K562 (cell line): ENCODE results near the gene CBFA2T2. TPM values are rescaled to one million over a fixed set of nuclear protein-coding genes. Genes with fewer than 3 reads are reported as not detected.

Source experiments
- HOXB6 ChIP-seq: fragments of 250-450 bp; sonication (Bioruptor Pico); IDR thresholded peaks from 2 replicates; pipeline ENCODE4 v1.5.1; 2022; ENCODE audit warnings: mild to moderate bottlenecking, borderline replicate concordance
- MYBL2 ChIP-seq, 2 experiments: fragments of 450-650 bp in 1 of 2; sonication (generic) in 1 of 2; formaldehyde crosslinking in 1 of 2; IDR thresholded peaks; 2 replicates each; pipeline versions ENCODE4 v1.6.1 to v1.8.1; 2017 to 2022; ENCODE audit warnings: borderline replicate concordance in 1 of 2, inconsistent platforms in 1 of 2, low read depth in 1 of 2, mild to moderate bottlenecking in 1 of 2, missing genetic modification reagents in 1 of 2, moderate library complexity in 1 of 2
- NR2C2 ChIP-seq, 2 experiments: fragments of 200-800 bp in 1 of 2; sonication (Bioruptor generic) in 1 of 2; sonication (generic) in 1 of 2; formaldehyde crosslinking in 1 of 2; IDR thresholded peaks; 2 replicates each; pipeline versions ENCODE4 v1.6.1 to v1.8.0; 2016 to 2022; ENCODE audit warnings: mild to moderate bottlenecking in 1 of 2, missing compliant biosample characterization in 1 of 2, missing genetic modification characterization in 1 of 2, missing genetic modification reagents in 1 of 2
- NR4A1 ChIP-seq, 2 experiments: fragments of 250-450 bp in 1 of 2; fragments of 450-650 bp in 1 of 2; sonication (Bioruptor Pico) in 1 of 2; IDR thresholded peaks; 2 replicates each; pipeline versions ENCODE4 v1.4.0 to v1.6.1; 2016 to 2020; ENCODE audit warnings: mild to moderate bottlenecking in 2 of 2, missing compliant biosample characterization in 1 of 2, missing genetic modification characterization in 1 of 2, moderate library complexity in 1 of 2
- PCBP2 ChIP-seq: fragments of 200-400 bp; formaldehyde crosslinking; IDR thresholded peaks from 2 replicates; pipeline ENCODE4 v1.6.1; 2018; ENCODE audit warnings: low read length, low read depth, mild to moderate bottlenecking, moderate library complexity; ENCODE audit not compliant: poor library complexity, severe bottlenecking
- TRIM24 ChIP-seq, 2 experiments: fragments of 450-650 bp; IDR thresholded peaks; 2 replicates each; pipeline ENCODE4 v1.6.1; 2016
- polyA plus RNA-seq, 8 experiments: library from polyadenylated mRNA; depleted of rRNA in 4 of 8; stranded (reverse) in 5 of 8; unstranded in 3 of 8; fragments of >200 nt; fragmentation: Nextera tagmentation in 2 of 8; fragmentation: Illumina TruSeq in 1 of 8; extraction: Ambion mirVana in 2 of 8; extraction: Trizol in 1 of 8; gene quantifications; 2 replicates each; pipeline versions ENCODE4 v1.2.1 to v1.2.3, GENCODE V29; 2011 to 2014; ENCODE audit warnings: inconsistent platforms in 1 of 8, missing spikeins in 1 of 8
- total RNA-seq, 7 experiments: library from RNA; depleted of rRNA in 6 of 7; stranded (reverse); fragments of >200 nt in 6 of 7; fragmentation: Illumina TruSeq in 2 of 7; extraction: Trizol in 2 of 7; gene quantifications; 2 replicates each; pipeline versions ENCODE4 v1.2.1 to v1.2.3, GENCODE V29; 2011 to 2021; ENCODE audit warnings: low replicate concordance in 1 of 7
- TF ChIP-seq, protein P1 (sequence below), 2 experiments: fragments of 450-650 bp; IDR thresholded peaks; 2 replicates each; pipeline ENCODE4 v1.6.1; 2018; ENCODE audit warnings: mild to moderate bottlenecking in 2 of 2, low read depth in 1 of 2; ENCODE audit not compliant: partially characterized antibody in 2 of 2

CBFA2T2 gene
- total and polyA plus RNA-seq, 9 of the 15 experiments (the other 6 are each of a cell fraction or from before 2014, with no cell fraction given) = 0.27 to 9.6 (median 5.8) TPM

- TF ChIP-seq PCBP2 (no peak), TRIM24 (IDR thresholded peaks at IDR 0.05) (no peak), MYBL2 (IDR thresholded peaks at IDR 0.05; ENCODE audit: low read depth) (no peak), MYBL2 (CRISPR knock-in tag; IDR thresholded peaks at IDR 0.05; ENCODE audit: borderline replicate concordance) (no peak), NR2C2 (CRISPR knock-in tag; IDR thresholded peaks at IDR 0.05) (no peak), NR2C2 (tag; IDR thresholded peaks at IDR 0.05) (no peak), HOXB6 (no peak), NR4A1 (CRISPR knock-in tag; IDR thresholded peaks at IDR 0.05) (no peak), NR4A1 (tag; IDR thresholded peaks at IDR 0.05) (no peak)
- TF ChIP-seq, protein P1, sequence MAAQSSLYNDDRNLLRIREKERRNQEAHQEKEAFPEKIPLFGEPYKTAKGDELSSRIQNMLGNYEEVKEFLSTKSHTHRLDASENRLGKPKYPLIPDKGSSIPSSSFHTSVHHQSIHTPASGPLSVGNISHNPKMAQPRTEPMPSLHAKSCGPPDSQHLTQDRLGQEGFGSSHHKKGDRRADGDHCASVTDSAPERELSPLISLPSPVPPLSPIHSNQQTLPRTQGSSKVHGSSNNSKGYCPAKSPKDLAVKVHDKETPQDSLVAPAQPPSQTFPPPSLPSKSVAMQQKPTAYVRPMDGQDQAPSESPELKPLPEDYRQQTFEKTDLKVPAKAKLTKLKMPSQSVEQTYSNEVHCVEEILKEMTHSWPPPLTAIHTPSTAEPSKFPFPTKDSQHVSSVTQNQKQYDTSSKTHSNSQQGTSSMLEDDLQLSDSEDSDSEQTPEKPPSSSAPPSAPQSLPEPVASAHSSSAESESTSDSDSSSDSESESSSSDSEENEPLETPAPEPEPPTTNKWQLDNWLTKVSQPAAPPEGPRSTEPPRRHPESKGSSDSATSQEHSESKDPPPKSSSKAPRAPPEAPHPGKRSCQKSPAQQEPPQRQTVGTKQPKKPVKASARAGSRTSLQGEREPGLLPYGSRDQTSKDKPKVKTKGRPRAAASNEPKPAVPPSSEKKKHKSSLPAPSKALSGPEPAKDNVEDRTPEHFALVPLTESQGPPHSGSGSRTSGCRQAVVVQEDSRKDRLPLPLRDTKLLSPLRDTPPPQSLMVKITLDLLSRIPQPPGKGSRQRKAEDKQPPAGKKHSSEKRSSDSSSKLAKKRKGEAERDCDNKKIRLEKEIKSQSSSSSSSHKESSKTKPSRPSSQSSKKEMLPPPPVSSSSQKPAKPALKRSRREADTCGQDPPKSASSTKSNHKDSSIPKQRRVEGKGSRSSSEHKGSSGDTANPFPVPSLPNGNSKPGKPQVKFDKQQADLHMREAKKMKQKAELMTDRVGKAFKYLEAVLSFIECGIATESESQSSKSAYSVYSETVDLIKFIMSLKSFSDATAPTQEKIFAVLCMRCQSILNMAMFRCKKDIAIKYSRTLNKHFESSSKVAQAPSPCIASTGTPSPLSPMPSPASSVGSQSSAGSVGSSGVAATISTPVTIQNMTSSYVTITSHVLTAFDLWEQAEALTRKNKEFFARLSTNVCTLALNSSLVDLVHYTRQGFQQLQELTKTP (IDR thresholded peaks at IDR 0.05; ENCODE audit: low read depth in 1 of 2, partially characterized antibody in 2 of 2) = no peak
Observed at GRCh38 chr20:33589059-33589458, 99.2 kb downstream of the CBFA2T2 start (continued).
